Choroid plexus epithelial cell (primary cell): ENCODE results near the gene CHRNA5.
"Not testable (repeated sequence)": the region's sequence is repeated elsewhere in the genome, so short reads cannot be mapped to it uniquely, and the experiment has no call there.

Experiments used
- DNase-seq: peaks from one replicate; pipeline ENCODE4 v3.0.0-alpha.2; 2010; ENCODE audit warnings: low read depth
- H3K4me3 ChIP-seq: 2 replicates; pipeline ENCODE4 v1.5.1; 2011; ENCODE audit warnings: low read depth, mild to moderate bottlenecking, control low read depth, low read length, moderate library complexity
- CTCF ChIP-seq: conservative IDR thresholded peaks from 2 replicates; pipeline ENCODE4 v1.5.1; 2011; ENCODE audit warnings: low read depth, mild to moderate bottlenecking, control low read depth, inconsistent platforms, low read length, moderate library complexity

Gene CHRNA5

GRCh38 chr15:78598348-78598747, 33.0 kb downstream of the CHRNA5 start:
- DNase-seq: no peak
- TF ChIP-seq CTCF: no peak
- no peak overlapping the region for H3K4me3 ChIP-seq

GRCh38 chr15:78599189-78599588, 33.9 kb downstream of the CHRNA5 start:
- TF ChIP-seq CTCF: no peak
- no peak for DNase-seq
- no peak overlapping the region for H3K4me3 ChIP-seq

- no peak overlapping the region for H3K4me3 ChIP-seq
- TF ChIP-seq CTCF: no peak
- DNase-seq: no peak
These were observed 38.1 kb downstream of the CHRNA5 start for GRCh38 chr15:78603467-78603866.

- DNase-seq: no peak
- TF ChIP-seq CTCF: no peak
- H3K4me3 ChIP-seq: no peak overlapping the region
These were observed 39.1 kb downstream of the CHRNA5 start for GRCh38 chr15:78604420-78604819.

GRCh38 chr15:78605201-78605600, 39.9 kb downstream of the CHRNA5 start:
- DNase-seq: no peak
- no peak for TF ChIP-seq CTCF
- H3K4me3 ChIP-seq: no peak overlapping the region

- TF ChIP-seq CTCF: no peak
- DNase-seq: no peak
These were observed 40.4 kb downstream of the CHRNA5 start for GRCh38 chr15:78605680-78606079.

GRCh38 chr15:78609551-78609950, 44.2 kb downstream of the CHRNA5 start:
- DNase-seq, H3K4me3 ChIP-seq: not testable (repeated sequence)

More at GRCh38 chr15:78605680-78606079, 40.4 kb downstream of the CHRNA5 start:
- H3K4me3 ChIP-seq: no peak overlapping the region

- DNase-seq: no peak
- no peak for TF ChIP-seq CTCF
- no peak overlapping the region for H3K4me3 ChIP-seq
These were observed 48.7 kb downstream of the CHRNA5 start for GRCh38 chr15:78614021-78614420.
